Neural cell (in vitro differentiated cells): ENCODE data around the gene NEFH. TPM values are rescaled to one million over a fixed set of nuclear protein-coding genes. Genes with fewer than 3 reads are reported as not detected.

ENCODE experiments used
- H2AFZ ChIP-seq: fragments of 200-600, 300-800 bp; sonication (generic), shearing (Covaris generic); 2 replicates; pipeline ENCODE4 v1.6.0; 2014; ENCODE audit warnings: low read depth, mild to moderate bottlenecking, antibody characterized with exemption, low read length, moderate library complexity
- H3F3A ChIP-seq: fragments of 200-600 bp; shearing (Covaris generic); 2 replicates; pipeline ENCODE4 v1.6.1; 2016; ENCODE audit warnings: mild to moderate bottlenecking, moderate library complexity, mixed read lengths, antibody characterized with exemption, low read length; ENCODE audit not compliant: insufficient read depth, poor library complexity, severe bottlenecking
- H3K27ac ChIP-seq: fragments of 200-600, 300-800 bp; sonication (generic), shearing (Covaris generic); 2 replicates; pipeline ENCODE4 v1.5.1; 2014; ENCODE audit warnings: mild to moderate bottlenecking, low read length, moderate library complexity
- H3K27me3 ChIP-seq: fragments of 300-800, 200-600 bp; sonication (generic), shearing (Covaris generic); 2 replicates; pipeline ENCODE4 v1.6.0; 2014; ENCODE audit warnings: mild to moderate bottlenecking, low read depth, low read length, moderate library complexity; ENCODE audit not compliant: insufficient read depth
- H3K36me3 ChIP-seq: fragments of 300-800, 200-600 bp; sonication (generic), shearing (Covaris generic); 2 replicates; pipeline ENCODE4 v1.5.1; 2014; ENCODE audit warnings: mild to moderate bottlenecking, antibody characterized with exemption, low read length, moderate library complexity; ENCODE audit not compliant: insufficient read depth
- H3K4me2 ChIP-seq: fragments of 300-800, 200-600 bp; sonication (generic), shearing (Covaris generic); 2 replicates; pipeline ENCODE4 v1.6.0; 2014; ENCODE audit warnings: mild to moderate bottlenecking, low read length
- H3K4me3 ChIP-seq: fragments of 300-800, 200-600 bp; sonication (generic), shearing (Covaris generic); 2 replicates; pipeline ENCODE4 v1.5.1; 2014; ENCODE audit warnings: mild to moderate bottlenecking, low read length, moderate library complexity
- H3K79me2 ChIP-seq: fragments of 200-600 bp; shearing (Covaris generic); replicated peaks from 2 replicates; pipeline ENCODE4 v1.6.0; 2014; ENCODE audit warnings: mild to moderate bottlenecking, low read length, moderate library complexity; ENCODE audit not compliant: insufficient read depth
- H3K9ac ChIP-seq: fragments of 300-800, 200-600 bp; sonication (generic), shearing (Covaris generic); 2 replicates; pipeline ENCODE4 v1.6.1; 2016; ENCODE audit warnings: mild to moderate bottlenecking, low read length, mixed read lengths
- H3K9me2 ChIP-seq: fragments of 200-600 bp; shearing (Covaris generic); 2 replicates; pipeline ENCODE4 v1.6.1; 2016; ENCODE audit warnings: mild to moderate bottlenecking, low read length, mixed read lengths; ENCODE audit not compliant: insufficient read depth
- H3K9me3 ChIP-seq: fragments of 200-600, 300-800 bp; sonication (generic), shearing (Covaris generic); 2 replicates; pipeline ENCODE4 v1.6.1; 2016; ENCODE audit warnings: mild to moderate bottlenecking, mixed run types, low read length, moderate library complexity, mixed read lengths
- H4K20me1 ChIP-seq: fragments of 200-600 bp; shearing (Covaris generic); 2 replicates; pipeline ENCODE4 v1.6.1; 2016; ENCODE audit warnings: mild to moderate bottlenecking, mixed run types; ENCODE audit not compliant: insufficient read depth
- EP300 ChIP-seq: fragments of 450-650 bp; conservative IDR thresholded peaks from 2 replicates; pipeline ENCODE4 v1.6.1; 2014; ENCODE audit warnings: antibody characterized with exemption, mild to moderate bottlenecking, moderate library complexity; ENCODE audit not compliant: poor library complexity, severe bottlenecking
- EZH2 ChIP-seq: fragments of 200-600, 300-800 bp; shearing (Covaris generic), sonication (generic); IDR thresholded peaks from 2 replicates; pipeline ENCODE4 v1.6.1; 2014; ENCODE audit warnings: antibody characterized with exemption, low read length, borderline replicate concordance, mild to moderate bottlenecking; ENCODE audit not compliant: insufficient read depth, poor library complexity, severe bottlenecking
- MXI1 ChIP-seq: fragments of 450-650 bp; conservative IDR thresholded peaks from 2 replicates; pipeline ENCODE4 v1.6.1; 2014; ENCODE audit warnings: antibody characterized with exemption, mild to moderate bottlenecking; ENCODE audit not compliant: poor library complexity, severe bottlenecking
- POLR2AphosphoS5 ChIP-seq: IDR thresholded peaks from 2 replicates; pipeline ENCODE4 v1.6.1; 2012
- RAD21 ChIP-seq: fragments of 450-650 bp; conservative IDR thresholded peaks from 2 replicates; pipeline ENCODE4 v1.6.1; 2014; ENCODE audit warnings: antibody characterized with exemption, mild to moderate bottlenecking, moderate library complexity
- SMC3 ChIP-seq: fragments of 450-650 bp; conservative IDR thresholded peaks from 2 replicates; pipeline ENCODE4 v1.6.1; 2014; ENCODE audit warnings: antibody characterized with exemption, mild to moderate bottlenecking, moderate library complexity; ENCODE audit not compliant: poor library complexity
- TAF1 ChIP-seq: IDR thresholded peaks from 2 replicates; pipeline ENCODE4 v1.6.1; 2012; ENCODE audit warnings: low read depth
- polyA plus RNA-seq: library from polyadenylated mRNA; depleted of rRNA; stranded (reverse); fragments of >200 nt; gene quantifications from 2 replicates; pipeline ENCODE4 v1.2.3, GENCODE V29; 2014
- TF ChIP-seq, protein P1 (sequence below): fragments of 450-650 bp; IDR thresholded peaks from 2 replicates; pipeline ENCODE4 v1.5.1; 2014; ENCODE audit warnings: antibody characterized with exemption, mild to moderate bottlenecking, moderate library complexity; ENCODE audit not compliant: poor library complexity, severe bottlenecking
- TF ChIP-seq, protein P2 (sequence below): IDR thresholded peaks from 2 replicates; pipeline ENCODE4 v1.6.1; 2012; ENCODE audit warnings: borderline replicate concordance

Gene NEFH
- polyA plus RNA-seq, 1 donor from 2014 or later, result 0.05 TPM

- no peak overlapping the region for H3K27ac ChIP-seq
- no peaks in the 10 kb centered on the region for H3F3A ChIP-seq
Measured at GRCh38 chr22:29491012-29491411, 11.0 kb downstream of the NEFH start.

DNA sequence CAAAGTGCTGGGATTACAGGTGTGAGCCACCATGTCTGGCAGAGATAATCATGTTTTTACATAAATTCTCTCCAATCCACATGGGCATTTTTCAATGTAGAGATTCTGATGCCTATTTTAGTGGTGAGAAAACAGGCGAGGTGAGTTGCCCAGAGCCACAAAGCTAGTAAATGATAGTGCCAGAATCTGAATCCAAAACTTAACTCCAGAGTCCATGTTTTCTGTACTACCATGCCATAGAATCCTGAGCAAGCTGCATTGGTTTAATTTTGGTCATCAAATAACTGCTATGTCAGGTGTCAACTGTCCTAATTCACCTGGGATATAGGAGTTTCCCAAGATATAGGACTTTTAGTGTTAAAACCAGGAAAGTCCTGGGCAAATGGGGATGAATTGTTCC, 13.6 kb downstream of the NEFH start:
- H3K9me3 ChIP-seq, result no peaks in the 10 kb centered on the region
- no peaks in the 10 kb centered on the region for H3F3A ChIP-seq
- H3K27ac ChIP-seq, result no peak overlapping the region
- H3K79me2 ChIP-seq, result no peaks in the 10 kb centered on the region
- H3K9me2 ChIP-seq, result no peaks in the 10 kb centered on the region
- H2AFZ ChIP-seq, result no peak overlapping the region
- H3K36me3 ChIP-seq, result no peaks in the 10 kb centered on the region
- no peaks in the 10 kb centered on the region for H4K20me1 ChIP-seq
- H3K4me2 ChIP-seq, result no peak overlapping the region
- no peak overlapping the region for H3K4me3 ChIP-seq
- H3K9ac ChIP-seq, result no peak overlapping the region
- no peak for TF ChIP-seq EP300
- no peak for TF ChIP-seq TAF1
- TF ChIP-seq SMC3, result no peak
- no peak for TF ChIP-seq POLR2AphosphoS5
- TF ChIP-seq, protein P1, sequence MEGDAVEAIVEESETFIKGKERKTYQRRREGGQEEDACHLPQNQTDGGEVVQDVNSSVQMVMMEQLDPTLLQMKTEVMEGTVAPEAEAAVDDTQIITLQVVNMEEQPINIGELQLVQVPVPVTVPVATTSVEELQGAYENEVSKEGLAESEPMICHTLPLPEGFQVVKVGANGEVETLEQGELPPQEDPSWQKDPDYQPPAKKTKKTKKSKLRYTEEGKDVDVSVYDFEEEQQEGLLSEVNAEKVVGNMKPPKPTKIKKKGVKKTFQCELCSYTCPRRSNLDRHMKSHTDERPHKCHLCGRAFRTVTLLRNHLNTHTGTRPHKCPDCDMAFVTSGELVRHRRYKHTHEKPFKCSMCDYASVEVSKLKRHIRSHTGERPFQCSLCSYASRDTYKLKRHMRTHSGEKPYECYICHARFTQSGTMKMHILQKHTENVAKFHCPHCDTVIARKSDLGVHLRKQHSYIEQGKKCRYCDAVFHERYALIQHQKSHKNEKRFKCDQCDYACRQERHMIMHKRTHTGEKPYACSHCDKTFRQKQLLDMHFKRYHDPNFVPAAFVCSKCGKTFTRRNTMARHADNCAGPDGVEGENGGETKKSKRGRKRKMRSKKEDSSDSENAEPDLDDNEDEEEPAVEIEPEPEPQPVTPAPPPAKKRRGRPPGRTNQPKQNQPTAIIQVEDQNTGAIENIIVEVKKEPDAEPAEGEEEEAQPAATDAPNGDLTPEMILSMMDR, result no peak
- no peak for TF ChIP-seq MXI1
- TF ChIP-seq, protein P2, sequence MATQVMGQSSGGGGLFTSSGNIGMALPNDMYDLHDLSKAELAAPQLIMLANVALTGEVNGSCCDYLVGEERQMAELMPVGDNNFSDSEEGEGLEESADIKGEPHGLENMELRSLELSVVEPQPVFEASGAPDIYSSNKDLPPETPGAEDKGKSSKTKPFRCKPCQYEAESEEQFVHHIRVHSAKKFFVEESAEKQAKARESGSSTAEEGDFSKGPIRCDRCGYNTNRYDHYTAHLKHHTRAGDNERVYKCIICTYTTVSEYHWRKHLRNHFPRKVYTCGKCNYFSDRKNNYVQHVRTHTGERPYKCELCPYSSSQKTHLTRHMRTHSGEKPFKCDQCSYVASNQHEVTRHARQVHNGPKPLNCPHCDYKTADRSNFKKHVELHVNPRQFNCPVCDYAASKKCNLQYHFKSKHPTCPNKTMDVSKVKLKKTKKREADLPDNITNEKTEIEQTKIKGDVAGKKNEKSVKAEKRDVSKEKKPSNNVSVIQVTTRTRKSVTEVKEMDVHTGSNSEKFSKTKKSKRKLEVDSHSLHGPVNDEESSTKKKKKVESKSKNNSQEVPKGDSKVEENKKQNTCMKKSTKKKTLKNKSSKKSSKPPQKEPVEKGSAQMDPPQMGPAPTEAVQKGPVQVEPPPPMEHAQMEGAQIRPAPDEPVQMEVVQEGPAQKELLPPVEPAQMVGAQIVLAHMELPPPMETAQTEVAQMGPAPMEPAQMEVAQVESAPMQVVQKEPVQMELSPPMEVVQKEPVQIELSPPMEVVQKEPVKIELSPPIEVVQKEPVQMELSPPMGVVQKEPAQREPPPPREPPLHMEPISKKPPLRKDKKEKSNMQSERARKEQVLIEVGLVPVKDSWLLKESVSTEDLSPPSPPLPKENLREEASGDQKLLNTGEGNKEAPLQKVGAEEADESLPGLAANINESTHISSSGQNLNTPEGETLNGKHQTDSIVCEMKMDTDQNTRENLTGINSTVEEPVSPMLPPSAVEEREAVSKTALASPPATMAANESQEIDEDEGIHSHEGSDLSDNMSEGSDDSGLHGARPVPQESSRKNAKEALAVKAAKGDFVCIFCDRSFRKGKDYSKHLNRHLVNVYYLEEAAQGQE, result no peak
- no peak for TF ChIP-seq RAD21
- TF ChIP-seq EZH2, result no peak
- no peaks in the 10 kb centered on the region for H3K27me3 ChIP-seq

More at GRCh38 chr22:29491012-29491411, 11.0 kb downstream of the NEFH start:
- H3K27me3 ChIP-seq, result no peaks in the 10 kb centered on the region
- H3K9me2 ChIP-seq, result no peaks in the 10 kb centered on the region
- H3K79me2 ChIP-seq, result no peaks in the 10 kb centered on the region
- no peak overlapping the region for H3K9ac ChIP-seq
- no peak overlapping the region for H3K4me2 ChIP-seq
- no peak overlapping the region for H3K4me3 ChIP-seq
- no peak overlapping the region for H2AFZ ChIP-seq
- no peaks in the 10 kb centered on the region for H3K36me3 ChIP-seq
- TF ChIP-seq POLR2AphosphoS5 (no peak), RAD21 (no peak), MXI1 (no peak), EZH2 (no peak)
- TF ChIP-seq, protein P1, result no peak
- TF ChIP-seq, protein P2, result no peak
- H4K20me1 ChIP-seq, result no peaks in the 10 kb centered on the region
- H3K9me3 ChIP-seq, result no peaks in the 10 kb centered on the region
